ENCODE results near the gene UBL4A. TPM values are rescaled to one million over a fixed set of nuclear protein-coding genes. Genes with fewer than 3 reads are reported as not detected.

UBL4A gene
- total RNA-seq, 6 experiments from 2014 or later: 12.6 to 34.8 (median 15.5) TPM

- Histone ChIP-seq H3K36me3 (no peaks in the 10 kb centered on the region), H3K4me3 (peak within 1 kb of the TSS; percentile 54 to 72 (median 63)), H3K9me3 (no peaks in the 10 kb centered on the region), H3K27me3 (no peaks in the 10 kb centered on the region), H3K27ac (peak within 1 kb of the TSS; percentile 80 to 88 (median 86)), H3K4me1 (peaks cover 0 to 12% (median 3%) of the 10 kb centered on the region in 4 donors)
- ATAC-seq: peak; percentile 92 to 97 (median 94)
- no peak for TF ChIP-seq CTCF (IDR thresholded peaks at IDR 0.05)
- peak; percentile 82 for TF ChIP-seq POLR2A (IDR thresholded peaks at IDR 0.05)
- peak; percentile 96 to 98 (median 96) for DNase-seq
- WGBS (ENCODE audit: insufficient coverage, low coverage, low lambda C conversion rate, missing lambda C conversion rate): 8% methylated on average over 15 of the region's 59 CpGs
- intact Hi-C loops (cut with DNase I): no loop called here
These were observed 29.7 kb upstream of the UBL4A start, which contains the start of gene FAM3A for GRCh38 chrX:154515966-154516655. Gene FAM3A, minus strand, starts transcription at chrX:154516232. Its CDS starts 460 bp downstream, at chrX:154515772.

DNA sequence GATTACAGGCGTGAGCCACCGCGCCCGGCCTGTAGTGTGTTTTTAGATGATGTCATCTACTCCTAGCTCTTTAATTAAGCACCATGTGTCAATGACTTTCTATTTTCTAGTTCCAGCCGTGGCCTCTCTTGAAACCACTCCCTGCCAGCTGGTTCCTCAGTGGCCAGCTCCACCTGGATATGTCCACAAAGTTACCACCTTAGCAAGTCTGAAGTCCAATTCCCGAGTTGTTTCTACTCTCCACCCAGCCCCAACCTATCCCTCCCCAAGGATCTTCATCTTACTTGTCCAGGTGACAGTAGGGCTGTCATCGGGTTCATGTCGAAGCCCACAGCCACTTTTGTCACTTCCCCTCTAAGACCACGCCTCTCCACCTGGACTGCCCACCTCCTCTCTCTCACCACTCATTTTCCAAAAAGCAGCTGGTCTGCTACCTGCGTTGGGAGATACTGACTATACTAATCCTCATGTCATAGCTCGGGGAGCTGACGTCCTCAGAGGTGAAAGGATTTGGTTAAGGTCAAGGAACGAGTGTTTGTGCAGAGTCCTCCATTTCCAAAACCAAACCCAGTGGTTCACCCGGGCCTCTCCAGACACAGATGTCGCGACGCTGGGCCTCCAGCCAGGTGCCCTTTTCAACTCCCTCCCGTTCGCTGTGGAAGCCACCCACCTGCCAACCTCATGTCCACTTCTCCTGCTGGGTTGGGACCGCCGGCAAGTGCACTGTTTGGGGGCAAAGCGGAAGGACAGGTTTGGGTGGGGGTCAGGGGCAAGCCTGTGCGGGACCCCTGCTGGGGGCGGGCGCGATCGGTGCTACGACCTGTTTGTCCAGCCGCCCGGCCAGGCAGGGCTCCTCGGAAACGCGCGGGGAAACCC, 28.9 kb upstream of the UBL4A start:
- DNase-seq: peak; percentile 61 to 73 (median 73)
- peak overlapping the region; percentile 54 to 72 (median 63) for H3K4me3 ChIP-seq
- TF ChIP-seq POLR2A (IDR thresholded peaks at IDR 0.05) (no peak), CTCF (IDR thresholded peaks at IDR 0.05) (no peak)
- 53% methylated on average over 12 of the region's 34 CpGs for WGBS (ENCODE audit: insufficient coverage, low coverage, low lambda C conversion rate, missing lambda C conversion rate)
- no peaks in the 10 kb centered on the region for H3K9me3 ChIP-seq
- intact Hi-C loops (cut with DNase I): no loop called here
- ATAC-seq: peak; percentile 10 to 44 (median 20)
- no peaks in the 10 kb centered on the region for H3K36me3 ChIP-seq
- peaks cover 0 to 12% (median 3%) of the 10 kb centered on the region in 4 donors for H3K4me1 ChIP-seq
- peak overlapping the region; percentile 69 to 84 (median 76) for H3K27ac ChIP-seq
- no peaks in the 10 kb centered on the region for H3K27me3 ChIP-seq

DNA sequence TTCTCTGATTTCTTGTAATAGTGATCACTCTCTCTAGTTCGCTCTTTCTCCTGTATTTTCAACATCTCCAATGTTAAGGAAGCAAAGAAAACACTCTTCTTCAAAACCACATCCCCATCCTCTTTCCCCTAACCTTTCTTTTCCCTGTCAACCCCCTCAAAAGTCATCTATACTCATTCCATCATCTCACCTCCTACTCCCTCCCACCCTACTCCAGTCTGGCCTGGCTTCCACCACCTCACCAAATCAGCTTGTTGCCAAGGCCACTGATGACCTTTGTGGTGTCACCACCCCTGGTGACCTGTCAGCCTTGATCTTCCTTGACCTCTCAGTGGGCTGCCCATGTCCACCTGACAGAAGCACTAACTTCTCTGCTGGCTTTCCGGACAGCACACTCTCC, 27.3 kb upstream of the UBL4A start:
- WGBS (ENCODE audit: insufficient coverage, low coverage, low lambda C conversion rate, missing lambda C conversion rate): 53% methylated on average over 2 of the region's 2 CpGs
- Histone ChIP-seq H3K27ac (no peak overlapping the region), H3K36me3 (no peaks in the 10 kb centered on the region), H3K27me3 (no peaks in the 10 kb centered on the region), H3K4me3 (no peak overlapping the region), H3K4me1 (peaks cover 0 to 12% (median 3%) of the 10 kb centered on the region in 4 donors), H3K9me3 (no peaks in the 10 kb centered on the region)
- ATAC-seq: no peak
- DNase-seq: no peak
- TF ChIP-seq CTCF (IDR thresholded peaks at IDR 0.05) (no peak), POLR2A (IDR thresholded peaks at IDR 0.05) (no peak)
- intact Hi-C loops (cut with DNase I): no loop called here

DNA sequence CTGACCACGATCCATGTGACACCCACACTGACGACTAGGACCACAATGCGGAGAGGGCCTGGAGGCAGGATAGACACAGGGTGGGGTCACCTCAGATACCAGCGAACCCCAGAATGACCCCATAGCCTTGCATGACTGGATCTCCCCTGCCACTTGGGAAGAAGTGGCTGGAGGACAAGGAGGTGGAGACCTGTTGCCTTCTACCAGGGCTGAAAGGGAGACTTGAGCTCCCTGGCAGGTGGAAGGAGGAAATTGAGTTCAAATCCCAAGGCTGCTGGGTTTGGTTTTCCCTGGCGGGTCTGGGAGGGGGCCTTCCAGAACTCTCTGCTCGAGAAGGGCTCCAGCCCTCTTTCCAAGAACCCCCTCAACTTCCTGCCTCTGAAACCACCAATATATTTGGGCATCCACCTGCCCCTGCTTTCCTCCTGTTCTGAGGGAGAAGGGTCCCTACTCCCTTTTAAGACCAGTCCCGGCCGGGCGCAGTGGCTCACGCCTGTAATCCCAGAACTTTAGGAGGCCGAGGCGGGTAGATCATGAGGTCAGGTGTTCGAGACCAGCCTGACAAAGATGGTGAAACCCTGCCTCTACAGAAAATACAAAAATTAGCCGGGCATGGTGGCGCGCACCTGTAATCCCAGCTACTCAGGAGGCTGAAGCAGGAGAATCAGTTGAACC, 26.6 kb upstream of the UBL4A start:
- Histone ChIP-seq H3K36me3 (no peaks in the 10 kb centered on the region), H3K9me3 (no peaks in the 10 kb centered on the region), H3K27ac (no peak overlapping the region), H3K4me3 (no peak overlapping the region), H3K4me1 (peaks cover 0 to 12% (median 3%) of the 10 kb centered on the region in 4 donors), H3K27me3 (no peaks in the 10 kb centered on the region)
- no peak for TF ChIP-seq CTCF (IDR thresholded peaks at IDR 0.05)
- no peak for TF ChIP-seq POLR2A (IDR thresholded peaks at IDR 0.05)
- ATAC-seq (no peak), DNase-seq (no peak)
- intact Hi-C loops (cut with DNase I): no loop called here
- WGBS (ENCODE audit: insufficient coverage, low coverage, low lambda C conversion rate, missing lambda C conversion rate): 88% methylated on average over 8 of the region's 16 CpGs

Measured in right lobe of liver (tissue), 6 donors.